ENCODE data around the gene CAPRIN1. TPM values are rescaled to one million over a fixed set of nuclear protein-coding genes. Genes with fewer than 3 reads are reported as not detected.
"Not testable (repeated sequence)": the region's sequence is repeated elsewhere in the genome, so short reads cannot be mapped to it uniquely, and the experiment has no call there.

Gene CAPRIN1
- total RNA-seq, 1 donor from 2014 or later: 252 TPM

GRCh38 chr11:34050581-34051348 is 766 bp upstream of the CAPRIN1 start:
- peaks cover 36% of the 10 kb centered on the region for H3K4me1 Mint-ChIP-seq (ENCODE audit: unreplicated experiment)
- H3K4me3 Mint-ChIP-seq (ENCODE audit: unreplicated experiment): peak overlapping the region; percentile 69
- H3K36me3 Mint-ChIP-seq (ENCODE audit: unreplicated experiment): peaks cover 11% of the 10 kb centered on the region
- H3K9me3 Mint-ChIP-seq (ENCODE audit: unreplicated experiment): no peaks in the 10 kb centered on the region
- DNase-seq (ENCODE audit: extremely low spot score, unreplicated experiment): no peak
- TF ChIP-seq, protein P1, sequence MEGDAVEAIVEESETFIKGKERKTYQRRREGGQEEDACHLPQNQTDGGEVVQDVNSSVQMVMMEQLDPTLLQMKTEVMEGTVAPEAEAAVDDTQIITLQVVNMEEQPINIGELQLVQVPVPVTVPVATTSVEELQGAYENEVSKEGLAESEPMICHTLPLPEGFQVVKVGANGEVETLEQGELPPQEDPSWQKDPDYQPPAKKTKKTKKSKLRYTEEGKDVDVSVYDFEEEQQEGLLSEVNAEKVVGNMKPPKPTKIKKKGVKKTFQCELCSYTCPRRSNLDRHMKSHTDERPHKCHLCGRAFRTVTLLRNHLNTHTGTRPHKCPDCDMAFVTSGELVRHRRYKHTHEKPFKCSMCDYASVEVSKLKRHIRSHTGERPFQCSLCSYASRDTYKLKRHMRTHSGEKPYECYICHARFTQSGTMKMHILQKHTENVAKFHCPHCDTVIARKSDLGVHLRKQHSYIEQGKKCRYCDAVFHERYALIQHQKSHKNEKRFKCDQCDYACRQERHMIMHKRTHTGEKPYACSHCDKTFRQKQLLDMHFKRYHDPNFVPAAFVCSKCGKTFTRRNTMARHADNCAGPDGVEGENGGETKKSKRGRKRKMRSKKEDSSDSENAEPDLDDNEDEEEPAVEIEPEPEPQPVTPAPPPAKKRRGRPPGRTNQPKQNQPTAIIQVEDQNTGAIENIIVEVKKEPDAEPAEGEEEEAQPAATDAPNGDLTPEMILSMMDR (IDR thresholded peaks at IDR 0.05): no peak
- H3K27me3 Mint-ChIP-seq (ENCODE audit: unreplicated experiment): no peaks in the 10 kb centered on the region
- H3K27ac Mint-ChIP-seq (ENCODE audit: unreplicated experiment): peak overlapping the region; percentile 90

- peak; percentile 95 for DNase-seq (ENCODE audit: extremely low spot score, unreplicated experiment)
- Mint-ChIP-seq H3K27ac (ENCODE audit: unreplicated experiment) (peak overlapping the region; percentile 95), H3K27me3 (ENCODE audit: unreplicated experiment) (no peaks in the 10 kb centered on the region), H3K4me3 (ENCODE audit: unreplicated experiment) (peak overlapping the region; percentile 95), H3K36me3 (ENCODE audit: unreplicated experiment) (peaks cover 11% of the 10 kb centered on the region), H3K4me1 (ENCODE audit: unreplicated experiment) (peaks cover 49% of the 10 kb centered on the region), H3K9me3 (ENCODE audit: unreplicated experiment) (no peaks in the 10 kb centered on the region)
- TF ChIP-seq, protein P1 (IDR thresholded peaks at IDR 0.05): no peak
These were observed 591 bp downstream of the CAPRIN1 start for GRCh38 chr11:34052036-34052607.

- TF ChIP-seq, protein P1 (IDR thresholded peaks at IDR 0.05): no peak
- H3K4me3 Mint-ChIP-seq (ENCODE audit: unreplicated experiment): peak overlapping the region; percentile 95
- no peaks in the 10 kb centered on the region for H3K27me3 Mint-ChIP-seq (ENCODE audit: unreplicated experiment)
- H3K9me3 Mint-ChIP-seq (ENCODE audit: unreplicated experiment): no peaks in the 10 kb centered on the region
- DNase-seq (ENCODE audit: extremely low spot score, unreplicated experiment): no peak
- peaks cover 52% of the 10 kb centered on the region for H3K4me1 Mint-ChIP-seq (ENCODE audit: unreplicated experiment)
- peak overlapping the region; percentile 95 for H3K27ac Mint-ChIP-seq (ENCODE audit: unreplicated experiment)
- H3K36me3 Mint-ChIP-seq (ENCODE audit: unreplicated experiment): peaks cover 11% of the 10 kb centered on the region
These were observed 1.2 kb downstream of the CAPRIN1 start for GRCh38 chr11:34052608-34053160.

DNA sequence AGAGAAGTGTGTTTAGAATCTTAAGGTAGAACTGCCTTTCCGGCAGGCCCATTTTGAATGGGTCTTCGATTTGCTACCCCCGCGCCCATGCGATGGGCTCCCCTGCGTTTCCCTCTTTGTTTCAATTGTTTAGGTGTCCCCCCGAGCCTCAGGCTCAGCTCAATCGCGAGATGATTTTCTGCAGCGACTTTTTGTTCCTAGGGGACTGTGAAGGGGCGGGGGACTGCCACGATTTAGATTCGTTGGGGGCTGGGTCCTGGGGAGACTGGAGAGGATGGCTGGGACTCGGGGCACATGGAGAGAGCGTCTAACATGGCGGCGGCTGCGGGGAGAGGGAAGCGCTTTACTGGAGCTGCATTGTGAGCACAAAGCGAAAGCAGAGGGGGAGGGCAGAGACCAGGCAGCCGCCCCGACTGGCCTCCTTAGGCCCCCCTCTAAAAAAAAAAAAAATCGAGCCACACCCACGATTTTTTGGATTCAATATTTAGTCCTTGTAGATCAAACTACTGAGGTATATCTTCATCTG is 1.7 kb downstream of the CAPRIN1 start:
- Mint-ChIP-seq H3K27me3 (ENCODE audit: unreplicated experiment) (no peaks in the 10 kb centered on the region), H3K9me3 (ENCODE audit: unreplicated experiment) (no peaks in the 10 kb centered on the region), H3K4me3 (ENCODE audit: unreplicated experiment) (peak overlapping the region; percentile 95), H3K4me1 (ENCODE audit: unreplicated experiment) (peaks cover 52% of the 10 kb centered on the region), H3K36me3 (ENCODE audit: unreplicated experiment) (peaks cover 11% of the 10 kb centered on the region), H3K27ac (ENCODE audit: unreplicated experiment) (peak overlapping the region; percentile 95)
- TF ChIP-seq, protein P1 (IDR thresholded peaks at IDR 0.05): no peak
- DNase-seq (ENCODE audit: extremely low spot score, unreplicated experiment): no peak

DNA sequence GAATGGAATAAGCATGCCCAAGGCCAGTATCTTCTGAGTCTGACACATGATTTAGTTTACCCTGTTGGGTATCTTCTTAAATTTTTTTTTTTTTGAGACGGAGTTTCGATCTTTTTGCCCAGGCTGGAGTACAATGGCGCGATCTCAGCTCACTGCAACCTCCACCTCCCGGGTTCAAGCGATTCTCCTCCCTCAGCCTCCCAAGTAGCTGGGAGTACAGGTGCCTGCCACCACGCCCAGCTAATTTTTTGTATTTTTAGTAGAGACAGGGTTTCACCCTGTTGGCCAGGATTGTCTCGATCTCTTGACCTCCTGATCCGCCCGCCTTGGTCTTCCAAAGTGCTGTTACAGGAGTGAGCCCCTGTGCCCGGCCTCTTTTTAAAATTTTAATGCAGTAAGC is 2.8 kb downstream of the CAPRIN1 start:
- Mint-ChIP-seq H3K4me1 (ENCODE audit: unreplicated experiment) (peaks cover 62% of the 10 kb centered on the region), H3K27ac (ENCODE audit: unreplicated experiment) (peak overlapping the region; percentile 95), H3K4me3 (ENCODE audit: unreplicated experiment) (peak overlapping the region; percentile 95), H3K36me3 (ENCODE audit: unreplicated experiment) (peaks cover 18% of the 10 kb centered on the region)
- not testable (repeated sequence) for H3K27me3 Mint-ChIP-seq (ENCODE audit: unreplicated experiment); H3K9me3 Mint-ChIP-seq (ENCODE audit: unreplicated experiment); DNase-seq (ENCODE audit: extremely low spot score, unreplicated experiment)

Measured in osteocyte (in vitro differentiated cells).